Peyer's patch (tissue), 4 donors: ENCODE measurements around the gene JAGN1.

ENCODE experiments used
- POLR2A ChIP-seq, 2 donors: fragments of 450-650 bp; IDR thresholded peaks; one replicate each; pipeline ENCODE4 v1.5.1; 2017; ENCODE audit warnings: antibody characterized with exemption in 2 of 2, mild to moderate bottlenecking in 2 of 2, moderate library complexity in 2 of 2
- TF ChIP-seq, protein P1 (sequence below), 6 experiments: fragments of 450-650 bp in 4 of 6; fragments of 200-600 bp in 2 of 6; sonication (generic) in 1 of 6; IDR thresholded peaks; one replicate each; pipeline ENCODE4 v1.5.1; 2017 to 2019; ENCODE audit warnings: antibody characterized with exemption in 6 of 6, mild to moderate bottlenecking in 3 of 6, moderate library complexity in 1 of 6

DNA sequence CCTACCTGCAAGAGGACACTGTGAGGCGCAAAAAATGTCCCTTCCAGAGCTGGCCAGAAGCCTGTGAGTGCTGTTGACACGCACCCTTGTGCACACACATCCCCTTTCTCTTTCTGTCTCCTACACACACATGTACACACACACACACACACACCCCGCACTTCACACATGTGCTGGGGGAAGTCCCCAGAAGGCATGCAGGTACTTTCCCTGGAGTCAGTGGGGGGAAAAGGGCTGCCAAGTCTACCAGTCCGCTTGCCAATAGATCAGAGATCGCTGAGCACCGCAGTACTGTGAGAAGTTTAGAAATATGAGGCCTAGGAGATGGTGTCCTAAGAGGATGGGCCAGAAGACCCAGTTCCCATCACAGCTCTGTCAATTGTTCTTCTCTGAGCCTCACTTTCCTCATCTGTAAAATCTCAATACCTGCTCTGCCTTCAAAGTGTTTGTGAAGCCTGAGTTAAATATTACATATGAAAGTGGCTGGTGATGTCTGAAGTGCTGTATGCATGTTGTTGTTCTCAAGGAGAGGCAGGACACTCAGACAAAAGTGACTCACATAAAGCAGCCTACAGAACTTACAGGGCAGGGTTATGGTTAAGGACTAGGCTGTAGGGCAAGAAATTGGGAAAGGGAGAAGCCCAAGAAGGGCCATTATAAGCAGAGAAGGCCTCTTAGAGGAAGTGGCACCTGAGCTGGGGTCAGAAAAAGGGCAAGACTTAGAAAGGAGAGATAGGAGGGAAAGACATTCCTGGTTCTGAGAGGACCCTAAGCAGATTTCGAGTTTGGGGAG, 19.0 kb downstream of the JAGN1 start:
- TF ChIP-seq, protein P1, sequence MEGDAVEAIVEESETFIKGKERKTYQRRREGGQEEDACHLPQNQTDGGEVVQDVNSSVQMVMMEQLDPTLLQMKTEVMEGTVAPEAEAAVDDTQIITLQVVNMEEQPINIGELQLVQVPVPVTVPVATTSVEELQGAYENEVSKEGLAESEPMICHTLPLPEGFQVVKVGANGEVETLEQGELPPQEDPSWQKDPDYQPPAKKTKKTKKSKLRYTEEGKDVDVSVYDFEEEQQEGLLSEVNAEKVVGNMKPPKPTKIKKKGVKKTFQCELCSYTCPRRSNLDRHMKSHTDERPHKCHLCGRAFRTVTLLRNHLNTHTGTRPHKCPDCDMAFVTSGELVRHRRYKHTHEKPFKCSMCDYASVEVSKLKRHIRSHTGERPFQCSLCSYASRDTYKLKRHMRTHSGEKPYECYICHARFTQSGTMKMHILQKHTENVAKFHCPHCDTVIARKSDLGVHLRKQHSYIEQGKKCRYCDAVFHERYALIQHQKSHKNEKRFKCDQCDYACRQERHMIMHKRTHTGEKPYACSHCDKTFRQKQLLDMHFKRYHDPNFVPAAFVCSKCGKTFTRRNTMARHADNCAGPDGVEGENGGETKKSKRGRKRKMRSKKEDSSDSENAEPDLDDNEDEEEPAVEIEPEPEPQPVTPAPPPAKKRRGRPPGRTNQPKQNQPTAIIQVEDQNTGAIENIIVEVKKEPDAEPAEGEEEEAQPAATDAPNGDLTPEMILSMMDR (IDR thresholded peaks at IDR 0.05): no peak
- TF ChIP-seq POLR2A (IDR thresholded peaks at IDR 0.05): no peak
